ENCODE results near the gene CHEK1.

DNA sequence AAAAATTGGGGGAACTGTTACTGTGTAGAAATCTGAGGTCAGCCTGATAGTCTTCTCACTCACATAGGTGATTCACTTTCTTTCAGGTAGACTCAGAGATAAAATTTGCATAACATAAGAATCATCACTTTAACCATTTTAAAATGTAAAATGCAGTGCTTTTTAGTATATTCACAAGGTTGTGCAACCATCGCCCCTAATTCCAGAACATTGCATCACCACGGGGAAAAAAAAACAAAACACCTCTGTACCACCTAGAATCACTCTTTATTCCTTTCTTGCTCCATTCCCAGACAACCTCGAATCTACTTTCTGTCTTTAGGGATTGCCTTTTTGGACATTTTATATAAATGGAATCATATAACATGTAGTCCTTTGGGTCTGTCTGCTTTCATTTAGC, 20.9 kb downstream of the CHEK1 start:
- TF ChIP-seq, protein P1, sequence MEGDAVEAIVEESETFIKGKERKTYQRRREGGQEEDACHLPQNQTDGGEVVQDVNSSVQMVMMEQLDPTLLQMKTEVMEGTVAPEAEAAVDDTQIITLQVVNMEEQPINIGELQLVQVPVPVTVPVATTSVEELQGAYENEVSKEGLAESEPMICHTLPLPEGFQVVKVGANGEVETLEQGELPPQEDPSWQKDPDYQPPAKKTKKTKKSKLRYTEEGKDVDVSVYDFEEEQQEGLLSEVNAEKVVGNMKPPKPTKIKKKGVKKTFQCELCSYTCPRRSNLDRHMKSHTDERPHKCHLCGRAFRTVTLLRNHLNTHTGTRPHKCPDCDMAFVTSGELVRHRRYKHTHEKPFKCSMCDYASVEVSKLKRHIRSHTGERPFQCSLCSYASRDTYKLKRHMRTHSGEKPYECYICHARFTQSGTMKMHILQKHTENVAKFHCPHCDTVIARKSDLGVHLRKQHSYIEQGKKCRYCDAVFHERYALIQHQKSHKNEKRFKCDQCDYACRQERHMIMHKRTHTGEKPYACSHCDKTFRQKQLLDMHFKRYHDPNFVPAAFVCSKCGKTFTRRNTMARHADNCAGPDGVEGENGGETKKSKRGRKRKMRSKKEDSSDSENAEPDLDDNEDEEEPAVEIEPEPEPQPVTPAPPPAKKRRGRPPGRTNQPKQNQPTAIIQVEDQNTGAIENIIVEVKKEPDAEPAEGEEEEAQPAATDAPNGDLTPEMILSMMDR (IDR thresholded peaks at IDR 0.05), result no peak
- no peak for TF ChIP-seq POLR2A (IDR thresholded peaks at IDR 0.05)

All from tibial nerve (tissue), 3 donors.